GM12878 (cell line): ENCODE measurements around the gene SLC35E4. TPM values are rescaled to one million over a fixed set of nuclear protein-coding genes. Genes with fewer than 3 reads are reported as not detected.

ENCODE experiments used
- ASH2L ChIP-seq: fragments of 300-600, 200-600 bp; sonication (generic); IDR thresholded peaks from 2 replicates; pipeline ENCODE4 v1.6.1; 2017; ENCODE audit warnings: low read depth, mild to moderate bottlenecking, borderline replicate concordance
- BHLHE40 ChIP-seq, 2 experiments: fragments of 450-650 bp in 1 of 2; IDR thresholded peaks; 2 replicates each; pipeline ENCODE4 v1.6.1; 2011 to 2017; ENCODE audit warnings: low read depth in 2 of 2, borderline replicate concordance in 1 of 2, improper control_type of control experiment in 1 of 2, low read length in 1 of 2, mild to moderate bottlenecking in 1 of 2
- CBX3 ChIP-seq: fragments of 200-600 bp; sonication (generic); IDR thresholded peaks from 2 replicates; pipeline ENCODE4 v1.6.1; 2016; ENCODE audit warnings: low read depth, borderline replicate concordance
- CEBPB ChIP-seq, 2 experiments: fragments of 150-350 bp in 1 of 2; IDR thresholded peaks; 2 replicates each; pipeline ENCODE4 v1.6.1; 2012 to 2014; ENCODE audit warnings: low read depth in 2 of 2, low read length in 2 of 2, borderline replicate concordance in 1 of 2, inconsistent platforms in 1 of 2
- CREM ChIP-seq: IDR thresholded peaks from 2 replicates; pipeline ENCODE4 v1.6.1; 2014; ENCODE audit warnings: antibody characterized with exemption, low read depth
- ELK1 ChIP-seq: IDR thresholded peaks from 2 replicates; pipeline ENCODE4 v1.6.1; 2012; ENCODE audit warnings: low read depth, low read length, improper control_type of control experiment
- ESRRA ChIP-seq: IDR thresholded peaks from 2 replicates; pipeline ENCODE4 v1.6.1; 2012; ENCODE audit warnings: mild to moderate bottlenecking, low read length, improper control_type of control experiment
- ETV6 ChIP-seq, 2 experiments: fragments of 450-650 bp in 1 of 2; IDR thresholded peaks in 1 of 2; conservative IDR thresholded peaks in 1 of 2; 2 replicates each; pipeline ENCODE4 v1.6.1; 2014; ENCODE audit warnings: antibody characterized with exemption in 1 of 2, borderline replicate concordance in 1 of 2, low read depth in 1 of 2, mild to moderate bottlenecking in 1 of 2, moderate library complexity in 1 of 2
- HCFC1 ChIP-seq: fragments of 150-350 bp; IDR thresholded peaks from 2 replicates; pipeline ENCODE4 v1.6.1; 2014; ENCODE audit warnings: low read length
- HDAC6 ChIP-seq: fragments of 200-600 bp; sonication (generic); IDR thresholded peaks from one replicate; pipeline ENCODE4 v1.8.0; 2017; ENCODE audit warnings: antibody characterized with exemption; ENCODE audit not compliant: unreplicated experiment
- IKZF2 ChIP-seq, 2 experiments: fragments of 450-650 bp; IDR thresholded peaks; 2 replicates each; pipeline ENCODE4 v1.6.1; 2017; ENCODE audit warnings: mild to moderate bottlenecking in 2 of 2, moderate library complexity in 2 of 2
- MXI1 ChIP-seq: fragments of 150-350 bp; IDR thresholded peaks from 2 replicates; pipeline ENCODE4 v1.6.1; 2011; ENCODE audit warnings: low read depth, mild to moderate bottlenecking, inconsistent platforms, low read length, improper control_type of control experiment
- NFIC ChIP-seq: IDR thresholded peaks from 2 replicates; pipeline ENCODE4 v1.6.1; 2012; ENCODE audit warnings: low read depth, mild to moderate bottlenecking, inconsistent platforms, low read length, moderate library complexity
- NR2F1 ChIP-seq: fragments of 450-650 bp; conservative IDR thresholded peaks from 2 replicates; pipeline ENCODE4 v1.6.1; 2017; ENCODE audit warnings: mild to moderate bottlenecking
- POLR2AphosphoS2 ChIP-seq: IDR thresholded peaks from 2 replicates; pipeline ENCODE4 v1.6.1; 2011; ENCODE audit warnings: low read depth, mild to moderate bottlenecking, low read length, improper control_type of control experiment, moderate library complexity
- SIX5 ChIP-seq: IDR thresholded peaks from 2 replicates; pipeline ENCODE4 v1.6.1; 2011; ENCODE audit warnings: mild to moderate bottlenecking, low read depth, low read length, moderate library complexity; ENCODE audit not compliant: severe bottlenecking
- SMAD1 ChIP-seq: fragments of 450-650 bp; IDR thresholded peaks from 2 replicates; pipeline ENCODE4 v1.6.1; 2018; ENCODE audit warnings: mild to moderate bottlenecking, low read depth; ENCODE audit not compliant: partially characterized antibody
- SREBF2 ChIP-seq: IDR thresholded peaks from 2 replicates; pipeline ENCODE4 v1.6.1; 2012; ENCODE audit warnings: mild to moderate bottlenecking, low read length
- SUPT20H ChIP-seq: IDR thresholded peaks from 2 replicates; pipeline ENCODE4 v1.6.1; 2011; ENCODE audit warnings: low read depth, mild to moderate bottlenecking, low read length, moderate library complexity, borderline replicate concordance; ENCODE audit not compliant: control insufficient read depth
- SUZ12 ChIP-seq: fragments of 200-600 bp; sonication (generic); IDR thresholded peaks from one replicate; pipeline ENCODE4 v1.6.1; 2018; ENCODE audit warnings: antibody characterized with exemption, mild to moderate bottlenecking; ENCODE audit not compliant: unreplicated experiment
- TARDBP ChIP-seq: IDR thresholded peaks from 2 replicates; pipeline ENCODE4 v1.6.1; 2016; ENCODE audit warnings: borderline replicate concordance
- YBX1 ChIP-seq: fragments of 450-650 bp; IDR thresholded peaks from 2 replicates; pipeline ENCODE4 v1.6.1; 2016; ENCODE audit warnings: antibody characterized with exemption
- ZNF207 ChIP-seq: fragments of 450-650 bp; IDR thresholded peaks from 2 replicates; pipeline ENCODE4 v1.6.1; 2014; ENCODE audit warnings: antibody characterized with exemption, mild to moderate bottlenecking, borderline replicate concordance
- ZSCAN29 ChIP-seq: fragments of 450-650 bp; IDR thresholded peaks from 2 replicates; pipeline ENCODE4 v1.6.1; 2017; ENCODE audit warnings: mild to moderate bottlenecking, moderate library complexity
- polyA plus RNA-seq, 11 experiments: library from polyadenylated mRNA; depleted of rRNA in 4 of 11; unstranded in 6 of 11; stranded (reverse) in 5 of 11; fragments of >200 nt; fragmentation: Nextera tagmentation in 4 of 11; fragmentation: Illumina TruSeq in 1 of 11; extraction: Ambion mirVana in 4 of 11; extraction: Trizol in 1 of 11; gene quantifications; 1 replicate in 1 of 11; 2 replicates in 10 of 11; pipeline versions ENCODE4 v1.2.1 to v1.2.3, GENCODE V29; 2011 to 2016; ENCODE audit warnings: inconsistent platforms in 2 of 11, missing spikeins in 2 of 11, low read depth in 1 of 11
- total RNA-seq, 4 experiments: library from RNA; depleted of rRNA in 3 of 4; stranded (reverse); fragments of >200 nt in 3 of 4; fragmentation: Illumina TruSeq in 1 of 4; extraction: Trizol in 1 of 4; gene quantifications; 2 replicates each; pipeline versions ENCODE4 v1.2.1 to v1.2.3, GENCODE V29; 2013 to 2021
- TF ChIP-seq, protein P1 (sequence below): fragments of 450-650 bp; IDR thresholded peaks from 2 replicates; pipeline ENCODE4 v1.6.1; 2017; ENCODE audit warnings: mild to moderate bottlenecking, low read depth, inconsistent platforms; ENCODE audit not compliant: poor library complexity, severe bottlenecking
- TF ChIP-seq, protein P2 (sequence below): fragments of 450-650 bp; conservative IDR thresholded peaks from 2 replicates; pipeline ENCODE4 v1.6.1; 2017; ENCODE audit warnings: mild to moderate bottlenecking, moderate library complexity

Gene SLC35E4
- total and polyA plus RNA-seq, 10 of the 15 experiments (the other 5 are each of a cell fraction or from before 2014, with no cell fraction given): 0.16 to 5.3 (median 2.9) TPM; not detected in 1

DNA sequence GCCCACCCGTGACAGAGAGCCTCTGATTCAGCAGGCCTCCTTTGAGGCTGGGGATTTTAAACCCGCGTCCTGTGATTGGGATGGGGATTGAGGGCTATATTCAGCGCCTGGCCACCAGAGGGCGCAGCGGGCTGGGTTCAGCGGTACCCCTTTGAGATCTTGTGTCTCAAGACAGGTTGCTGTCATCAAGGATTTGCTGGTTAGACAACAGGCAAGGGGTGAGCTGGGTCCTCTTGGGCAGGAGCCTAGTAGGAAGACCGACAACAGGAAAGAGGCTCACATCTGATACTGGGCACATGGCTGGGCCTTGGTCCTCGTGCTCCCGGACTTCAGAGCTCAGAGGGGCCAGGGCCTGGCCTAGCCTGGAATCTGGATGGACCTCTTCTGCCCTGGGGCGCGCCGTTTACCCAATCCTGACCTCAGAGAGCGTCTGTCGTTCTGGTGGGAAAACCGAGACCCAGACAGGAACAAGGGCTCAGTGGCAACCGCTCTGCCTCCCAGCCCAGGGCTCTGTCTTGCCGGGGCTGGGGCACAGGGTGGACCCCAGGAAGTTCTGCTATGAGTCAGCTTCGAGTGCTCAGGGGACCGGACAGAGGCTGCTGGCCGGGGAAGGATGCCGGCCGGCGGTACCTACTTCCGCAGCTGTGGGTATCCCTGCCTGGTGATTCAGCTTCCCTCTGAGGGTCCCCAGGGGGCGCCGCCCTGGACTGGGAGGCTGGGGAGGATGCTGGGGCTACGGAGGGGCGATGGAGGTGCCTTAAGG, 929 bp upstream of the SLC35E4 start (continued):
- TF ChIP-seq CREM: 0 out of 2 replicates have a peak, but pooled peaks have one; percentile 4
- no peak for TF ChIP-seq TARDBP
- TF ChIP-seq ETV6 (conservative IDR thresholded peaks at IDR 0.05 in 1 of 2, IDR thresholded peaks at IDR 0.05 in 1 of 2; ENCODE audit: borderline replicate concordance in 1 of 2, low read depth in 1 of 2): peak in 1 of 2 experiments; percentile 12; a peak in 1 of 4 replicates
- TF ChIP-seq SMAD1: no peak
- TF ChIP-seq SIX5: no peak
- peak; percentile 74 to 88; a peak in 3 of 4 replicates for TF ChIP-seq BHLHE40 (IDR thresholded peaks at IDR 0.05; ENCODE audit: borderline replicate concordance in 1 of 2, low read depth in 2 of 2, low read length in 1 of 2)
- TF ChIP-seq, protein P1, sequence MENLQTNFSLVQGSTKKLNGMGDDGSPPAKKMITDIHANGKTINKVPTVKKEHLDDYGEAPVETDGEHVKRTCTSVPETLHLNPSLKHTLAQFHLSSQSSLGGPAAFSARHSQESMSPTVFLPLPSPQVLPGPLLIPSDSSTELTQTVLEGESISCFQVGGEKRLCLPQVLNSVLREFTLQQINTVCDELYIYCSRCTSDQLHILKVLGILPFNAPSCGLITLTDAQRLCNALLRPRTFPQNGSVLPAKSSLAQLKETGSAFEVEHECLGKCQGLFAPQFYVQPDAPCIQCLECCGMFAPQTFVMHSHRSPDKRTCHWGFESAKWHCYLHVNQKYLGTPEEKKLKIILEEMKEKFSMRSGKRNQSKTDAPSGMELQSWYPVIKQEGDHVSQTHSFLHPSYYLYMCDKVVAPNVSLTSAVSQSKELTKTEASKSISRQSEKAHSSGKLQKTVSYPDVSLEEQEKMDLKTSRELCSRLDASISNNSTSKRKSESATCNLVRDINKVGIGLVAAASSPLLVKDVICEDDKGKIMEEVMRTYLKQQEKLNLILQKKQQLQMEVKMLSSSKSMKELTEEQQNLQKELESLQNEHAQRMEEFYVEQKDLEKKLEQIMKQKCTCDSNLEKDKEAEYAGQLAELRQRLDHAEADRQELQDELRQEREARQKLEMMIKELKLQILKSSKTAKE: peak; percentile 55
- TF ChIP-seq CEBPB (IDR thresholded peaks at IDR 0.05; ENCODE audit: borderline replicate concordance in 1 of 2, low read depth in 2 of 2, low read length in 2 of 2): no peak
- 0 out of 2 replicates have a peak, but pooled peaks have one; percentile 25 for TF ChIP-seq HCFC1
- no peak for TF ChIP-seq MXI1
- no peak for TF ChIP-seq HDAC6
- TF ChIP-seq IKZF2 (IDR thresholded peaks at IDR 0.05): peak; percentile 52; a peak in 2 of 4 replicates
- TF ChIP-seq ZNF207: 0 out of 2 replicates have a peak, but pooled peaks have one; percentile 36
- TF ChIP-seq SUZ12: no peak
- TF ChIP-seq ELK1: no peak
- no peak for TF ChIP-seq YBX1
- TF ChIP-seq SREBF2: no peak
- no peak for TF ChIP-seq NFIC
- no peak for TF ChIP-seq ZSCAN29
- TF ChIP-seq NR2F1: 0 out of 2 replicates have a peak, but pooled peaks have one; percentile 54
- TF ChIP-seq SUPT20H: no peak
- no peak for TF ChIP-seq POLR2AphosphoS2
- TF ChIP-seq CBX3: no peak
- no peak for TF ChIP-seq ESRRA
- TF ChIP-seq, protein P2, sequence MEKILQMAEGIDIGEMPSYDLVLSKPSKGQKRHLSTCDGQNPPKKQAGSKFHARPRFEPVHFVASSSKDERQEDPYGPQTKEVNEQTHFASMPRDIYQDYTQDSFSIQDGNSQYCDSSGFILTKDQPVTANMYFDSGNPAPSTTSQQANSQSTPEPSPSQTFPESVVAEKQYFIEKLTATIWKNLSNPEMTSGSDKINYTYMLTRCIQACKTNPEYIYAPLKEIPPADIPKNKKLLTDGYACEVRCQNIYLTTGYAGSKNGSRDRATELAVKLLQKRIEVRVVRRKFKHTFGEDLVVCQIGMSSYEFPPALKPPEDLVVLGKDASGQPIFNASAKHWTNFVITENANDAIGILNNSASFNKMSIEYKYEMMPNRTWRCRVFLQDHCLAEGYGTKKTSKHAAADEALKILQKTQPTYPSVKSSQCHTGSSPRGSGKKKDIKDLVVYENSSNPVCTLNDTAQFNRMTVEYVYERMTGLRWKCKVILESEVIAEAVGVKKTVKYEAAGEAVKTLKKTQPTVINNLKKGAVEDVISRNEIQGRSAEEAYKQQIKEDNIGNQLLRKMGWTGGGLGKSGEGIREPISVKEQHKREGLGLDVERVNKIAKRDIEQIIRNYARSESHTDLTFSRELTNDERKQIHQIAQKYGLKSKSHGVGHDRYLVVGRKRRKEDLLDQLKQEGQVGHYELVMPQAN: no peak
- TF ChIP-seq ASH2L: no peak
